ENCODE results near the gene TIAM1.

GRCh38 chr21:31286621-31287020, 57.4 kb downstream of the TIAM1 start:
- TF ChIP-seq POLR2A (IDR thresholded peaks at IDR 0.05; ENCODE audit: low read length) (no peak), RCOR1 (IDR thresholded peaks at IDR 0.05; ENCODE audit: low read depth, low read length) (no peak)
- TF ChIP-seq, protein P1, sequence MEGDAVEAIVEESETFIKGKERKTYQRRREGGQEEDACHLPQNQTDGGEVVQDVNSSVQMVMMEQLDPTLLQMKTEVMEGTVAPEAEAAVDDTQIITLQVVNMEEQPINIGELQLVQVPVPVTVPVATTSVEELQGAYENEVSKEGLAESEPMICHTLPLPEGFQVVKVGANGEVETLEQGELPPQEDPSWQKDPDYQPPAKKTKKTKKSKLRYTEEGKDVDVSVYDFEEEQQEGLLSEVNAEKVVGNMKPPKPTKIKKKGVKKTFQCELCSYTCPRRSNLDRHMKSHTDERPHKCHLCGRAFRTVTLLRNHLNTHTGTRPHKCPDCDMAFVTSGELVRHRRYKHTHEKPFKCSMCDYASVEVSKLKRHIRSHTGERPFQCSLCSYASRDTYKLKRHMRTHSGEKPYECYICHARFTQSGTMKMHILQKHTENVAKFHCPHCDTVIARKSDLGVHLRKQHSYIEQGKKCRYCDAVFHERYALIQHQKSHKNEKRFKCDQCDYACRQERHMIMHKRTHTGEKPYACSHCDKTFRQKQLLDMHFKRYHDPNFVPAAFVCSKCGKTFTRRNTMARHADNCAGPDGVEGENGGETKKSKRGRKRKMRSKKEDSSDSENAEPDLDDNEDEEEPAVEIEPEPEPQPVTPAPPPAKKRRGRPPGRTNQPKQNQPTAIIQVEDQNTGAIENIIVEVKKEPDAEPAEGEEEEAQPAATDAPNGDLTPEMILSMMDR (IDR thresholded peaks at IDR 0.05) = no peak
